Measurements from ENCODE around the gene BBS9. TPM values are rescaled to one million over a fixed set of nuclear protein-coding genes. Genes with fewer than 3 reads are reported as not detected.

Gene BBS9
- total RNA-seq, 1 donor from 2014 or later = 16.2 TPM

DNA sequence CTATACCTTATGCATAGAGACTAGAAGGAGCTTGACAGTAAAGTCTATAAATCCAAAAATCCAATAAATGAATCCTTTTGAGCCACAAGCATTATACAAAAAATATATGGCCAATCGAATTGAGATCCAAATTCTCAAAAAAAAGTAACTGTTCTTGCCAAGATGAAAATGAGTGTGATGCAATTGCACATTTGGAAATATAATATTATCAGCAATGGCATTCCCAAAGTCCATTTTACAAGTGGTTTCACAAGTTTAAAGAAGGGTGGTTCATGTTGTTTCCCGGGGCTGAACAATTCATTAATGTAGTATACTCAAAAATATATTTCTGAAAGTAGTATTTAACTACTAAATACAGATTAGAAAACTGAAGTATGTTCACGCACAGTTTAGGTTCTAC lies 27.5 kb upstream of the BBS9 start:
- Mint-ChIP-seq H3K9me3 (no peaks in the 10 kb centered on the region), H3K4me1 (peaks cover 6% of the 10 kb centered on the region), H3K27me3 (ENCODE audit: low read depth) (no peaks in the 10 kb centered on the region), H3K4me3 (no peak overlapping the region), H3K36me3 (ENCODE audit: low read depth) (no peaks in the 10 kb centered on the region), H3K27ac (ENCODE audit: unreplicated experiment) (no peak overlapping the region)
- TF ChIP-seq, protein P1, sequence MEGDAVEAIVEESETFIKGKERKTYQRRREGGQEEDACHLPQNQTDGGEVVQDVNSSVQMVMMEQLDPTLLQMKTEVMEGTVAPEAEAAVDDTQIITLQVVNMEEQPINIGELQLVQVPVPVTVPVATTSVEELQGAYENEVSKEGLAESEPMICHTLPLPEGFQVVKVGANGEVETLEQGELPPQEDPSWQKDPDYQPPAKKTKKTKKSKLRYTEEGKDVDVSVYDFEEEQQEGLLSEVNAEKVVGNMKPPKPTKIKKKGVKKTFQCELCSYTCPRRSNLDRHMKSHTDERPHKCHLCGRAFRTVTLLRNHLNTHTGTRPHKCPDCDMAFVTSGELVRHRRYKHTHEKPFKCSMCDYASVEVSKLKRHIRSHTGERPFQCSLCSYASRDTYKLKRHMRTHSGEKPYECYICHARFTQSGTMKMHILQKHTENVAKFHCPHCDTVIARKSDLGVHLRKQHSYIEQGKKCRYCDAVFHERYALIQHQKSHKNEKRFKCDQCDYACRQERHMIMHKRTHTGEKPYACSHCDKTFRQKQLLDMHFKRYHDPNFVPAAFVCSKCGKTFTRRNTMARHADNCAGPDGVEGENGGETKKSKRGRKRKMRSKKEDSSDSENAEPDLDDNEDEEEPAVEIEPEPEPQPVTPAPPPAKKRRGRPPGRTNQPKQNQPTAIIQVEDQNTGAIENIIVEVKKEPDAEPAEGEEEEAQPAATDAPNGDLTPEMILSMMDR (conservative IDR thresholded peaks at IDR 0.05) = no peak
- no peak for DNase-seq (ENCODE audit: low read depth, low spot score)

DNA sequence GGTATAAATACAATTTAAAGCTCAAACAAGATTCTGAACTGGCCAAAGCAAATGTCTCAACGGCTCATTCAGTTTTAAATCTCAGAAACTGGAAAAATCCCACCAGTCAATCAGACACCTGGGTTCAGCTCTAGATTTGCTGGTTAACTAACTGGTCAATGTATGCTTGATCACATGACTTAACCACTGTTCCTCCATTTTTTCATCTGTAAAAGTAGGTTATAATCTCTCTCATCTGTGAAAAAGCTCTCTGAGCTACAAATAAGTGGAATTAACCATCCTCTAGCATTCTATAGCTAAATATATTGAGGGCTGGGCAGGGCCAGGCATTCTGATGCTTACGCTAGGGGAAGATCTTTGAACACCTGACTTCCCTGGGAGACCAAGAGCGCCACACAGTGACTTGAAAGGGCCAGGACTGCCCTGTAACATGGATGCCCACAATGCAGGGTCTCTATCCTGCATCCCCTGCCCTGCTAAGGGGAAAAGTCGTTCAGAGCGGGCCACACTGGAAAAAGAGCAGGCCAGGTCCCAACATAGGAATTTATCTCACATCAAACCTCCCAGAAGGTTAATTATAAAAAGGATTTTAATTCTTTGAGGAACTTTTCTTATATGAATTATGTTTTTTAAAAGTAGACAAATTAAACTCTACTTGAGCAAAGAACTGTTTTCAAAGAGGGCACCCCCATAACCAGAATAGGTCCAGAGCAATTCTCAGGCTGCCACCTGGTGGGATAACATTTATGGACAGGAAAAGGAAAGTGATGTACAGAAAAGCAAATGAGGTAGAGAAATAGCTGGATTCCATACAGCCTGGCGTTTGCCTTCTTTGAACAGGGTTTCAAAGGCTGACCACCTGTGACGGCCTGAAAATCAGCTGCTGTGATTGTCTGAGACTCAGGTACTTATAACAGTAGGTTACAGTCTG lies 22.0 kb upstream of the BBS9 start:
- no peaks in the 10 kb centered on the region for H3K36me3 Mint-ChIP-seq (ENCODE audit: low read depth)
- no peak overlapping the region for H3K27ac Mint-ChIP-seq (ENCODE audit: unreplicated experiment)
- H3K4me3 Mint-ChIP-seq = peak overlapping the region; percentile 90
- no peaks in the 10 kb centered on the region for H3K9me3 Mint-ChIP-seq
- peaks cover 23% of the 10 kb centered on the region for H3K27me3 Mint-ChIP-seq (ENCODE audit: low read depth)
- H3K4me1 Mint-ChIP-seq = peaks cover 23% of the 10 kb centered on the region
- peak; percentile 11 for DNase-seq (ENCODE audit: low read depth, low spot score)
- TF ChIP-seq, protein P1 (conservative IDR thresholded peaks at IDR 0.05) = peak; percentile 60

DNA sequence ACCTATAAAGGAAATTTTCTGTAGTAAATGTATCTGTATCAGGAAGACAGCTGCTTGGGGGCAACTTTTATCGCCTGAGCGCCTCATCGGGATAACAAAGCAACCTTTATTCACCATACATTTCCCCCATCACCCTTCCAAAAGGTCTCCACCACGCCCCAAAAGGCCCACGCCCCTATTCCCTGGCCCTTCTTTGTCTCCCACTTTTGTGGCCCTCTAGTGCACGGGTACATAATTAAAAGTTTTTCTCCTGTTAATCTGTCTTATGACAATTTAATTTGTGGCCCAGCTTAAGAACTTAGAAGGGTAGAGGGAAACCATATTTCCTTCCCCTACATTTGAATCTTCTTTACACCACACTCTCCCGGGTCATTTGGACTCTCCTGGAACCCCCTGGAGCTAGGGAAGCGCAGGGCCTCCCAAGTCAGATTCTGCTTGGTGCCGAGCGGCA lies 20.8 kb upstream of the BBS9 start:
- Mint-ChIP-seq H3K4me3 (peak overlapping the region; percentile 90), H3K36me3 (ENCODE audit: low read depth) (no peaks in the 10 kb centered on the region), H3K9me3 (no peaks in the 10 kb centered on the region), H3K27me3 (ENCODE audit: low read depth) (peaks cover 28% of the 10 kb centered on the region), H3K4me1 (peaks cover 23% of the 10 kb centered on the region), H3K27ac (ENCODE audit: unreplicated experiment) (peak overlapping the region; percentile 37)
- no peak for DNase-seq (ENCODE audit: low read depth, low spot score)
- TF ChIP-seq, protein P1 (conservative IDR thresholded peaks at IDR 0.05) = peak; percentile 42

DNA sequence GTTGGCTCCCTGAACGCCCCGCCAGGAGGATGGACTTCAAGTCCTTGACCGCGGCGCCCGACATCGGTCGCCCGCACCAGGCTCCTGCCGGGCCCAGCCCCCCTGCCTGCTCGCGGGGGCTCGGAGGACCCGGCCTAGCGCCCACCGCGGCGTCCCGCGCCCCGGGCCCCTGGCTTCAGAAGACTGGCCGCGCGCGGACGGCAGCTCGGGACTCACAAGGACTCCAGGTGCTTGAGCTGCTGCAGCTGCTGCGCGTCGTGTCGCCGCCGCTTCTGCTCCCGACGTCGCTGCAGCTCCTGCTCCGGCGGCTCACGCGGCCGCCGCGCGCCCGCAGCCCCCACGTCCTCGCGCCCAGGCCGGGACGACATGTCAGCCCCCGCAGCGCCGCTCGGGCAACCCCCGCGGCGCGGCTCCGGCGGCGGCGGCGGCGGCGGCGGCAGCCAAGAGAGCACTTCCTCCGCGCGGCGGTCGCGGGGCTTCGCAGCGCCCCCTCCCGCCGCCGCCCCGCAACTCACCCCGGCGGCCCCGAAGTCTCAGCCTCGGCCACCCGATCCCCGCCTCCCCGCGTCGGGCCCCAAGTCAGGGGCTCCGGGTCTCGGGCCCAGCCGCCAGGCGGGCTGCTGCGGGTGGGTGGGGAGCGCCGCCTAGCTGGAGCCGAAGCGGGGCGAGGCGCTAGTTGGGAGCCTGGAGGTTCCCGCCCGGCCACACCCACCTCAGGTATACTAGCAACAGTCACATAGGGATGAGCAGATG lies 20.2 kb upstream of the BBS9 start, which contains the start of gene RP9:
RP9 (minus strand) TSS at position 400 of the 753 bp plus-strand sequence; CDS start at position 368, 32 bp downstream.
- peak; percentile 72 for DNase-seq (ENCODE audit: low read depth, low spot score)
- Mint-ChIP-seq H3K4me3 (peak within 1 kb of the TSS; percentile 90), H3K9me3 (no peaks in the 10 kb centered on the region), H3K4me1 (peaks cover 23% of the 10 kb centered on the region), H3K27me3 (ENCODE audit: low read depth) (peaks cover 30% of the 10 kb centered on the region), H3K27ac (ENCODE audit: unreplicated experiment) (peak within 1 kb of the TSS; percentile 37), H3K36me3 (ENCODE audit: low read depth) (no peaks in the 10 kb centered on the region)
- TF ChIP-seq, protein P1 (conservative IDR thresholded peaks at IDR 0.05) = peak; percentile 68

DNA sequence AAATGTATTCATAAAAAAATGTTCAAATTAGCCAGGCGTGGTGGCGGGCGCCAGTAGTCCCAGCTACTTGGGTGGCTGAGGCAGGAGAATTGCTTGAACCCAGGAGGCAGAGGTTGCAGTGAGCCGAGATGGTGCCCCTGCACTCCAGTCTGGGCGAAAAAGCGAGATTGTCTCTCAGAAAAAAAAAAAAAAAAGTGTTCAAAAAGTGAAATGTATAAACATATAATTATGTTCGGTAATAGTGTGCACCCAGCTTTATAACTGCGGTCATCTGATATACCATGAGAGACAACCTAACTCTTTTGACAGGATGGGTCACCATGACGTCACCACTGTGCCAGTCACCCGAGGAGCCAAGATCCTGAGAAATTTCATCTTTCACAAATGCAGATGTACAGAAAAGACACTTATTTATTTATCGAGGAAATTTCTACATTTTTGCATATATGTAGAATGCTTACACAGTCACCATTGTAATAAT lies 19.6 kb upstream of the BBS9 start:
- peaks cover 36% of the 10 kb centered on the region for H3K27me3 Mint-ChIP-seq (ENCODE audit: low read depth)
- DNase-seq (ENCODE audit: low read depth, low spot score) = no peak
- no peaks in the 10 kb centered on the region for H3K36me3 Mint-ChIP-seq (ENCODE audit: low read depth)
- TF ChIP-seq, protein P1 (conservative IDR thresholded peaks at IDR 0.05) = no peak
- no peak overlapping the region for H3K27ac Mint-ChIP-seq (ENCODE audit: unreplicated experiment)
- H3K9me3 Mint-ChIP-seq = no peaks in the 10 kb centered on the region
- H3K4me3 Mint-ChIP-seq = peak overlapping the region; percentile 80
- peaks cover 22% of the 10 kb centered on the region for H3K4me1 Mint-ChIP-seq
